ENCODE measurements around the gene NKTR.

DNA sequence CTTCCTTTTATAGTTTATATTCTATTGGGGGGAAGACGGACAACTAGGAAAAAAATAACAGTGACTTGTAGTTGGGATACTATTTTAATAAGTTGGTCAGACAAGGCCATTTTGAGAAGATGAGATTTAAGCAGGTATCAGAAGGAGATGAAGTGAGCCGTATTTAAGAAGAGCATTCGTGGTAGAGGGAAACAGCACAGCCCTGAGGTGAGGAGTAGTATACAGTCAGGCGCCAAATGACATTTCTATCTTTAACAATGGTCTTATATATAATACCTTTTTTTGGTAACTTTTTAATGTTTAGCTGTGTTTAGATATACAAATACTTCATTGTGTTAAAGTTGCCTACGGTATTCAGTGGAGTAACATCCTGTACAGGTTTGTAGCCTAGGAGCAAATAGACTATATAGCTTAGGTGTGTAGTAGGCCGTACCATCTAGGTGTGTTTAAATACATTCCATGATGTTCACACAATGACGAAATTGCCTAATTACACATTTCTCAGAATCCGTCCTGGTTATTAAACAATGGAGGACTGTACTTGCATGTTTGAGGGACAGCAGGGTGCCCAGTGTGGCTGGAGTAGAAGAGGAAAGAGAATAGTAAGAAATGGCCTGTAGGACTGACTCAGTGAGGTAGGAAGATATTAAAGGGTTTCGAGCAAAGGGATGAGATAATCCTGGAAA lies 1.6 kb downstream of the NKTR start:
- TF ChIP-seq, protein P1, sequence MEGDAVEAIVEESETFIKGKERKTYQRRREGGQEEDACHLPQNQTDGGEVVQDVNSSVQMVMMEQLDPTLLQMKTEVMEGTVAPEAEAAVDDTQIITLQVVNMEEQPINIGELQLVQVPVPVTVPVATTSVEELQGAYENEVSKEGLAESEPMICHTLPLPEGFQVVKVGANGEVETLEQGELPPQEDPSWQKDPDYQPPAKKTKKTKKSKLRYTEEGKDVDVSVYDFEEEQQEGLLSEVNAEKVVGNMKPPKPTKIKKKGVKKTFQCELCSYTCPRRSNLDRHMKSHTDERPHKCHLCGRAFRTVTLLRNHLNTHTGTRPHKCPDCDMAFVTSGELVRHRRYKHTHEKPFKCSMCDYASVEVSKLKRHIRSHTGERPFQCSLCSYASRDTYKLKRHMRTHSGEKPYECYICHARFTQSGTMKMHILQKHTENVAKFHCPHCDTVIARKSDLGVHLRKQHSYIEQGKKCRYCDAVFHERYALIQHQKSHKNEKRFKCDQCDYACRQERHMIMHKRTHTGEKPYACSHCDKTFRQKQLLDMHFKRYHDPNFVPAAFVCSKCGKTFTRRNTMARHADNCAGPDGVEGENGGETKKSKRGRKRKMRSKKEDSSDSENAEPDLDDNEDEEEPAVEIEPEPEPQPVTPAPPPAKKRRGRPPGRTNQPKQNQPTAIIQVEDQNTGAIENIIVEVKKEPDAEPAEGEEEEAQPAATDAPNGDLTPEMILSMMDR (conservative IDR thresholded peaks at IDR 0.05; ENCODE audit: low read depth, low read length): no peak
- no peak for TF ChIP-seq EZH2 (IDR thresholded peaks at IDR 0.05; ENCODE audit: borderline replicate concordance, low read depth, low read length, poor library complexity, severe bottlenecking)

Data from A673 (cell line).